ENCODE measurements around the gene RAB3D. TPM values are rescaled to one million over a fixed set of nuclear protein-coding genes. Genes with fewer than 3 reads are reported as not detected.
"Not testable (repeated sequence)": the region's sequence is repeated elsewhere in the genome, so short reads cannot be mapped to it uniquely, and the experiment has no call there.

Gene RAB3D
- total and polyA plus RNA-seq, 12 donors, result 2.6 to 23.9 (median 10.7) TPM

DNA sequence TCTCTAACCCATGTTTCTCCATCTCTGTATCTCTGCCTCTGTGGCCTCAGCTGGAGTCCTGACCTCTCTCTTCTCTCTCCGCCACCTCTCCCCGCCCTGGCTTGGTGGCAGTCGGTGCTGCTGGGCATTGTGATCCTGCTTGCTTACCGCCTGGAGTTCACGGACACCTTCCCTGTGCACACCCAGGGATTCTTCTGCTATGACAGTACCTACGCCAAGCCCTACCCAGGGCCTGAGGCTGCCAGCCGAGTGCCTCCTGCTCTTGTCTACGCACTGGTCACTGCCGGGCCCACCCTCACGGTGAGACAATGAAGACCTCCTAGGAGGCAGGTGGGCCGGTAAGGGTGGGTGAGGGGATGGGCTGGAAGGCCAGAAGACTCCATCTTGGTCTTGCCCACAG lies 20.0 kb upstream of the RAB3D start:
- Histone ChIP-seq H3K27me3 (no peaks in the 10 kb centered on the region), H3K4me3 (no peak overlapping the region), H3K9me3 (replicated peaks in 1 of 3) (no peaks in the 10 kb centered on the region), H3K4me1 (replicated peaks in 1 of 2) (peaks cover 8 to 9% of the 10 kb centered on the region in 2 donors), H3K27ac (no peak overlapping the region), H3K36me3 (replicated peaks in 1 of 2) (peaks cover 0 to 40% of the 10 kb centered on the region in 2 donors)
- intact Hi-C loops (cut with DNase I), result no loop called here
- TF ChIP-seq, protein P1, sequence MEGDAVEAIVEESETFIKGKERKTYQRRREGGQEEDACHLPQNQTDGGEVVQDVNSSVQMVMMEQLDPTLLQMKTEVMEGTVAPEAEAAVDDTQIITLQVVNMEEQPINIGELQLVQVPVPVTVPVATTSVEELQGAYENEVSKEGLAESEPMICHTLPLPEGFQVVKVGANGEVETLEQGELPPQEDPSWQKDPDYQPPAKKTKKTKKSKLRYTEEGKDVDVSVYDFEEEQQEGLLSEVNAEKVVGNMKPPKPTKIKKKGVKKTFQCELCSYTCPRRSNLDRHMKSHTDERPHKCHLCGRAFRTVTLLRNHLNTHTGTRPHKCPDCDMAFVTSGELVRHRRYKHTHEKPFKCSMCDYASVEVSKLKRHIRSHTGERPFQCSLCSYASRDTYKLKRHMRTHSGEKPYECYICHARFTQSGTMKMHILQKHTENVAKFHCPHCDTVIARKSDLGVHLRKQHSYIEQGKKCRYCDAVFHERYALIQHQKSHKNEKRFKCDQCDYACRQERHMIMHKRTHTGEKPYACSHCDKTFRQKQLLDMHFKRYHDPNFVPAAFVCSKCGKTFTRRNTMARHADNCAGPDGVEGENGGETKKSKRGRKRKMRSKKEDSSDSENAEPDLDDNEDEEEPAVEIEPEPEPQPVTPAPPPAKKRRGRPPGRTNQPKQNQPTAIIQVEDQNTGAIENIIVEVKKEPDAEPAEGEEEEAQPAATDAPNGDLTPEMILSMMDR (IDR thresholded peaks at IDR 0.05), result no peak
- TF ChIP-seq POLR2A (IDR thresholded peaks at IDR 0.05), result no peak
- 89 to 94% (median 93%) methylated on average over 6 to 11 of the region's 11 CpGs for WGBS, 4 donors
- DNase-seq, result no peak

- WGBS, 4 donors, result 78 to 84% (median 81%) methylated on average over 6 to 11 of the region's 11 CpGs
- intact Hi-C loops (cut with DNase I), result no loop called here
Observed at GRCh38 chr19:11356676-11357550, 17.5 kb upstream of the RAB3D start.

GRCh38 chr19:11356074-11356397 lies 16.6 kb upstream of the RAB3D start:
- peak in 1 of 2 donors; percentile 4 for TF ChIP-seq POLR2A (IDR thresholded peaks at IDR 0.05)
- TF ChIP-seq, protein P1 (IDR thresholded peaks at IDR 0.05), result no peak
- H3K4me1 ChIP-seq (replicated peaks in 1 of 2), result peaks cover 8 to 9% of the 10 kb centered on the region in 2 donors
- no peaks in the 10 kb centered on the region for H3K9me3 ChIP-seq (replicated peaks in 1 of 3)
- H3K4me3 ChIP-seq, result peak overlapping the region in 2 of 4 donors; percentile 83 to 88
- WGBS, 4 donors, result 71 to 83% (median 75%) methylated on average over 4 to 6 of the region's 6 CpGs
- DNase-seq, result no peak
- H3K27ac ChIP-seq, result peak overlapping the region in 1 of 5 donors; percentile 60
- intact Hi-C loops (cut with DNase I), result no loop called here
- peaks cover 0 to 13% of the 10 kb centered on the region in 2 donors for H3K36me3 ChIP-seq (replicated peaks in 1 of 2)
- no peaks in the 10 kb centered on the region for H3K27me3 ChIP-seq

More at GRCh38 chr19:11356676-11357550, 17.5 kb upstream of the RAB3D start:
- H3K36me3 ChIP-seq (replicated peaks in 1 of 2), result peaks cover 0 to 19% of the 10 kb centered on the region in 2 donors
- H3K4me1 ChIP-seq (replicated peaks in 1 of 2), result peaks cover 8 to 9% of the 10 kb centered on the region in 2 donors
- TF ChIP-seq, protein P1 (IDR thresholded peaks at IDR 0.05), result no peak
- TF ChIP-seq POLR2A (IDR thresholded peaks at IDR 0.05), result no peak
- H3K27ac ChIP-seq, result no peak overlapping the region
- DNase-seq, result no peak
- H3K27me3 ChIP-seq, result no peaks in the 10 kb centered on the region
- H3K4me3 ChIP-seq, result no peak overlapping the region
- H3K9me3 ChIP-seq (replicated peaks in 1 of 3), result no peaks in the 10 kb centered on the region

DNA sequence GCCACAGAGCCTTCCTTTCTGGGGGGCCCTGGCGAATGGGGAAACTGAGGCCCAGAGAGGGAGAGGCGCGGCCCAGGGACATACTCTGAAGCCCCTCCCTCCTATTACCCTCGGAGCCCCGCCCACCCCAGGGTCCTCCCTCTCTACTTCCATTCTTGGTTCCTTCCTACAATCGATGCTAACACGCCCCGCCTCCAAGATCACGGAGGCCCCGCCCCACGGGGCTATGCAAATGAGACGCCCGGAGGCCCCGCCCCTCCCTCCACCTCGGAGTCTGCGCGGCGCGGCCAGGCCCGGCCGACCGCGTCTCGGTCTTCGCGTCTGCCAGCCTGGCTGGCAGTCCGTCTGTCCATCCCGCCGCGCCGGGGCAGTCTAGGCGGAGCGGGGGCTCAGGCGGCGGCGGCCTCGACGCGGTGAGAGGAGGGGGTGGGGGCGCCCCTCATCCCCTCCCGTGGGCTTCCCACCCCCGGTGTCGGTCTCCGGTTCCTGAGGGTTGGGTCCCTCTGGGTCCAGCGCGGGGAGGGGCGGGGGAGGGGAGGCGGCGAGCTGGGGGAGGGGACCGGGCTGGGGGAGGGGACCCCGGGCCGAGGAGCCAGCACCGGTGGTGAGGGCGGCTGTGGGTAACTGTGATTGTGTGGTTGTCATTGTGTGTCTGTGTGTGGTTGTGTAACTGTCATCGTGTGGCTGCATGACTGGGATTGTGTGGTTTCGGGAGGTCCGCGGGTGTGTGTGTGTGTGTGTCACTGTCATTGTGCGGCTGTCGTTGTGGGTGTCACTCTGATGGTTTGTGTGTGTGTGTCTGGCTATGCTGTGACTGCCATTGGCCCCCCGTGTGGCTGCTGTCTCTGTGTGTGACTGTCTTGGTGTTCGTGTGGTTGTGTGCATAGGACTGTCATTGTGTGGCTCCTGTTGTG lies 16.0 kb upstream of the RAB3D start, which contains the start of gene PLPPR2:
Gene PLPPR2 (plus strand): TSS at position 273 of the 914 bp plus-strand sequence. CDS start 2,242 bp downstream, outside the sequence.
- H3K4me1 ChIP-seq (replicated peaks in 1 of 2), result peaks cover 8 to 9% of the 10 kb centered on the region in 2 donors
- TF ChIP-seq, protein P1 (IDR thresholded peaks at IDR 0.05), result no peak
- peak; percentile 65 to 71 for TF ChIP-seq POLR2A (IDR thresholded peaks at IDR 0.05)
- H3K27ac ChIP-seq, result peak within 1 kb of the TSS in 3 of 5 donors; percentile 34 to 60 (median 44)
- peak; percentile 93 to 98 (median 96) for DNase-seq
- WGBS, 4 donors, result 2 to 21% (median 4%) methylated on average over 5 to 62 of the region's 62 CpGs
- H3K27me3 ChIP-seq, result no peaks in the 10 kb centered on the region
- peak within 1 kb of the TSS in 2 of 4 donors; percentile 83 to 88 for H3K4me3 ChIP-seq
- intact Hi-C loops (cut with DNase I), result no loop called here
- H3K36me3 ChIP-seq (replicated peaks in 1 of 2), result peaks cover 0 to 9% of the 10 kb centered on the region in 2 donors
- no peaks in the 10 kb centered on the region for H3K9me3 ChIP-seq (replicated peaks in 1 of 3)

DNA sequence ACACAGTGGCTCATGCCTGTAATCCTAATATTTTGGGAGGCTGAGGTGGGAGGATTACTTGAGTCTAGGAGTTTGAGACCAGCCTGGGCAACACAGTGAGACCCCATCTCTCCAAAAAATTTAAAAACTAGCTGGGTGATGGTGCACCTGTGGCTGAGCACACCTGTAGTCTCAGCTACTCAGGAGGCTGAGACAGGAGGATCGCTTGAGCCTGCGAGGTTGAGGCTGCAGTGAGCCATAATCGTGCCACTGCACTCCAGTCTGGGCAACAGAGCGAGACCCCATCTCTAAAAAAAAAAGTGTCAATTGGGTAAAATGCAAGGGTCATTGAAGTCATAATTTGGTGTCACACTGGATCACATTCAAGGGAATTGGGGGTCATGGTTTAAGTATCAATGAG lies 14.6 kb upstream of the RAB3D start:
- H3K4me3 ChIP-seq; intact Hi-C loops (cut with DNase I); H3K4me1 ChIP-seq (replicated peaks in 1 of 2); H3K9me3 ChIP-seq (replicated peaks in 1 of 3); H3K27me3 ChIP-seq; H3K36me3 ChIP-seq (replicated peaks in 1 of 2); DNase-seq; H3K27ac ChIP-seq: not testable (repeated sequence)
- 94 to 96% (median 96%) methylated on average over 4 of the region's 4 CpGs for WGBS, 4 donors

Data from adrenal gland (tissue), 12 donors.